Stimulated activated CD4-positive, alpha-beta T cell treated with anti-CD3 and anti-CD28 coated beads, Interleukin-1b, Interleukin-23, amount 100 ng/mL, for 48 hours (primary cell): ENCODE results near the gene CDC42EP2.

Source experiments
- DNase-seq: peaks from one replicate; pipeline ENCODE4 v3.0.0-alpha.2; 2020

Gene CDC42EP2

GRCh38 chr11:65362320-65362931, 47.8 kb downstream of the CDC42EP2 start:
- peak; percentile 33 for DNase-seq

GRCh38 chr11:65362966-65363365, 48.3 kb downstream of the CDC42EP2 start:
- DNase-seq, result no peak

- DNase-seq, result no peak
These were observed 49.1 kb downstream of the CDC42EP2 start for GRCh38 chr11:65363770-65364169.

GRCh38 chr11:65366340-65366773, 51.7 kb downstream of the CDC42EP2 start:
- no peak for DNase-seq

GRCh38 chr11:65370659-65371049, 56.0 kb downstream of the CDC42EP2 start:
- DNase-seq, result no peak
